T-helper 1 cell treated with Interleukin-12 subunit alpha and Interleukin-12 subunit beta and Interleukin-4 antibody, amounts not matched to agents 30 ng/mL and 1 ng/mL, for 36 hours (primary cell): ENCODE results near the gene RLN2. TPM values are rescaled to one million over a fixed set of nuclear protein-coding genes. Genes with fewer than 3 reads are reported as not detected.
"Not testable (repeated sequence)": the region's sequence is repeated elsewhere in the genome, so short reads cannot be mapped to it uniquely, and the experiment has no call there.

ENCODE experiments used
- intact Hi-C: fragments of 100-400 bp; cut with micrococcal nuclease; formaldehyde crosslinking; loops from one replicate; pipeline ENCODE4 v1.15.1; 2024
- total RNA-seq: library from RNA; stranded (reverse); gene quantifications from 2 replicates; pipeline ENCODE4 v1.2.3, GENCODE V29; 2022

Gene RLN2
- 1.3 and 2.4 TPM in 2 replicates for total RNA-seq

GRCh38 chr9:5303840-5304795 lies at the start of gene RLN2:
Gene RLN2, minus strand, starts transcription at chr9:5304716. Its CDS starts 136 bp downstream, at chr9:5304580.
- intact Hi-C loops, result loop anchor here (2.0 kb wide), 1 partner anchor 33 kb away; no protein-coding TSS in a partner anchor

- intact Hi-C loops, result no loop called here
Measured at GRCh38 chr9:5354184-5354583, 49.7 kb upstream of the RLN2 start.

- intact Hi-C loops, result loop anchor here (1.0 kb wide), 1 partner anchor 16 kb away; no protein-coding TSS in a partner anchor
Measured at GRCh38 chr9:5352637-5353248, 48.2 kb upstream of the RLN2 start.

- intact Hi-C loops, result loop anchor here (2.0 to 5.0 kb wide), 3 partner anchors 152 to 288 kb away; partner anchors contain the start of gene INSL6
Measured at GRCh38 chr9:5338992-5339981, 34.8 kb upstream of the RLN2 start, which contains the start of gene RLN1. Gene RLN1, minus strand, starts transcription at chr9:5339876. Its CDS starts 130 bp downstream, at chr9:5339746.

GRCh38 chr9:5336688-5337087 lies 32.2 kb upstream of the RLN2 start:
- intact Hi-C loops, result loop anchor here (1.0 to 5.0 kb wide), 4 partner anchors 16 to 251 kb away; partner anchors contain the start of genes INSL6 and RLN2

GRCh38 chr9:5331276-5331675 lies 26.8 kb upstream of the RLN2 start:
- intact Hi-C loops, result not testable (repeated sequence)

- intact Hi-C loops, result no loop called here
Measured at GRCh38 chr9:5326893-5327548, 22.5 kb upstream of the RLN2 start.

GRCh38 chr9:5326187-5326586 lies 21.7 kb upstream of the RLN2 start:
- intact Hi-C loops, result no loop called here

GRCh38 chr9:5321601-5322000 lies 17.1 kb upstream of the RLN2 start:
- intact Hi-C loops, result not testable (repeated sequence)

- intact Hi-C loops, result no loop called here
Measured at GRCh38 chr9:5321058-5321457, 16.5 kb upstream of the RLN2 start.

GRCh38 chr9:5316406-5316805 lies 11.9 kb upstream of the RLN2 start:
- intact Hi-C loops, result not testable (repeated sequence)

GRCh38 chr9:5315187-5315923 lies 10.8 kb upstream of the RLN2 start:
- intact Hi-C loops, result no loop called here

GRCh38 chr9:5310851-5311250 lies 6.3 kb upstream of the RLN2 start:
- intact Hi-C loops, result no loop called here

GRCh38 chr9:5305741-5306140 lies 1.2 kb upstream of the RLN2 start:
- intact Hi-C loops, result loop anchor here (2.0 kb wide), 1 partner anchor 31 kb away; no protein-coding TSS in a partner anchor

GRCh38 chr9:5301544-5301943 lies 3.0 kb downstream of the RLN2 start:
- intact Hi-C loops, result loop anchor here (2.0 kb wide), 1 partner anchor 135 kb away; the partner anchor contains the start of gene PLGRKT

- intact Hi-C loops, result no loop called here
Measured at GRCh38 chr9:5292141-5292540, 12.4 kb downstream of the RLN2 start.

- intact Hi-C loops, result no loop called here
Measured at GRCh38 chr9:5288591-5288990, 15.9 kb downstream of the RLN2 start.

GRCh38 chr9:5286262-5286661 lies 18.3 kb downstream of the RLN2 start:
- intact Hi-C loops, result no loop called here

GRCh38 chr9:5278486-5278885 lies 26.0 kb downstream of the RLN2 start:
- intact Hi-C loops, result no loop called here
